GM23248 (cell line): ENCODE data around the gene DIDO1.
"Not testable (repeated sequence)": the region's sequence is repeated elsewhere in the genome, so short reads cannot be mapped to it uniquely, and the experiment has no call there.

ENCODE experiments used
- EZH2 ChIP-seq: fragments of 200-600 bp; sonication (generic); IDR thresholded peaks from 2 replicates; pipeline ENCODE4 v1.6.1; 2018; ENCODE audit warnings: antibody characterized with exemption, mild to moderate bottlenecking; ENCODE audit not compliant: insufficient read depth, poor library complexity, severe bottlenecking
- EZH2phosphoT487 ChIP-seq: fragments of 200-600 bp; sonication (generic); IDR thresholded peaks from 2 replicates; pipeline ENCODE4 v1.6.1; 2018; ENCODE audit warnings: antibody characterized with exemption, moderate library complexity, mild to moderate bottlenecking, low read depth; ENCODE audit not compliant: insufficient read depth

DNA sequence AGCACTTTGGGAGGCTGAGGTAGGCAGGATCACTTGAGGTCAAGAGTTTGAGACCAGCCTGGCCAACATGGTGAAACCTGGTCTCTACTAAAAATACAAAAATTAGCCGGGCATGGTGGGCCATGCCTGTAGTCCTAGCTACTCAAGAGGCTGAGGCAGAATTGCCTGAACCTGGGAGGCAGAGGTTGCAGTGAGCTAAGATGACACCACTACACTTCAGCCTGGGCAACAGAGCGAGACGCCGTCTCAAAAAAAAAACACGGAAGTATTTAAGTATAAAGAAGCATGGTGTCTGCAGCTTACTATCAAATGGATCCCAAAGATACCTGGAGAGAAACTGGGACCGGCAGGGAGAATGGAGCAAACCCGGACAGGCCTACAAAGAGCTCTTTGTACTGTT lies 77.4 kb downstream of the DIDO1 start:
- not testable (repeated sequence) for TF ChIP-seq EZH2, EZH2phosphoT487
